Endothelial cell of umbilical vein (primary cell): Measurements from ENCODE around the gene LIMCH1. TPM values are rescaled to one million over a fixed set of nuclear protein-coding genes. Genes with fewer than 3 reads are reported as not detected.

Source experiments
- BruUV-seq: library from RNA; stranded (reverse); fragments of 400-500 nt; replicated peaks from 2 replicates; lab custom pipeline; 2021; lab: Mats Ljungman, UMichigan
- CTCF ChIA-PET: fragments of 300-600, 350-600 bp; sonication (Branson Sonifier 250); formaldehyde crosslinking; loops from one replicate; lab custom pipeline; 2021; ENCODE audit warnings: antibody characterized with exemption, inconsistent platforms; lab: Charles Lee
- POLR2A ChIA-PET: fragments of 300-600, 350-600 bp; sonication (Branson Sonifier 250); formaldehyde crosslinking; loops from one replicate; lab custom pipeline; 2021; ENCODE audit warnings: antibody characterized with exemption, inconsistent platforms; lab: Charles Lee
- DNase-seq: peaks from one replicate; pipeline ENCODE4 v3.0.0-alpha.2; 2011; ENCODE audit warnings: low read depth, low spot score
- FAIRE-seq: peaks from 2 replicates; lab custom pipeline; 2011; peaks lifted over from hg19 to GRCh38; lab: Jason Lieb, UNC
- H2AFZ ChIP-seq: 2 replicates; pipeline ENCODE4 v1.6.0; 2012; ENCODE audit warnings: low read depth, low read length, control low read depth, inconsistent platforms
- H3K27ac ChIP-seq: 2 replicates; pipeline ENCODE4 v1.5.1; 2011; ENCODE audit warnings: low read depth, mild to moderate bottlenecking, control low read depth, low read length, moderate library complexity; ENCODE audit not compliant: insufficient read depth
- H3K27me3 ChIP-seq, 2 experiments: 2 replicates each; pipeline versions ENCODE4 v1.6.0 to v1.6.1; 2011; ENCODE audit warnings: low read length in 2 of 2, mixed read lengths in 1 of 2; ENCODE audit not compliant: control insufficient read depth in 2 of 2, insufficient read depth in 2 of 2
- H3K36me3 ChIP-seq, 2 experiments: 2 replicates in 1 of 2; 3 replicates in 1 of 2; pipeline ENCODE4 v1.5.1; 2011; ENCODE audit warnings: low read length in 2 of 2, mild to moderate bottlenecking in 1 of 2, moderate library complexity in 1 of 2; ENCODE audit not compliant: control insufficient read depth in 2 of 2, insufficient read depth in 2 of 2; ENCODE audit errors: extremely low read depth in 1 of 2
- H3K4me1 ChIP-seq: 3 replicates; pipeline ENCODE4 v1.5.1; 2011; ENCODE audit warnings: mild to moderate bottlenecking, low read length; ENCODE audit not compliant: control insufficient read depth, insufficient read depth; ENCODE audit errors: extremely low read depth
- H3K4me2 ChIP-seq: 2 replicates; pipeline ENCODE4 v1.6.1; 2011; ENCODE audit warnings: low read length, control low read depth, mixed read lengths; ENCODE audit not compliant: insufficient read depth
- H3K4me3 ChIP-seq, 3 experiments: fragments of 200-600 bp in 1 of 3; sonication (generic), shearing (Covaris generic) in 1 of 3; replicated peaks in 1 of 3; 2 replicates each; pipeline ENCODE4 v1.5.1; 2011 to 2016; ENCODE audit warnings: control low read depth in 3 of 3, low read length in 3 of 3, mild to moderate bottlenecking in 2 of 3, inconsistent platforms in 1 of 3, low read depth in 1 of 3, moderate library complexity in 1 of 3; ENCODE audit not compliant: insufficient read depth in 1 of 3
- H3K79me2 ChIP-seq: 2 replicates; pipeline ENCODE4 v1.6.0; 2012; ENCODE audit warnings: low read length, inconsistent platforms; ENCODE audit not compliant: control insufficient read depth, insufficient read depth
- H3K9ac ChIP-seq: replicated peaks from 2 replicates; pipeline ENCODE3; 2011; ENCODE audit warnings: low read length, control low read depth; ENCODE audit not compliant: insufficient read depth; ENCODE audit errors: extremely low read depth
- H3K9me1 ChIP-seq: replicated peaks from 3 replicates; pipeline ENCODE4 v1.6.0; 2011; ENCODE audit warnings: mild to moderate bottlenecking, low read length; ENCODE audit not compliant: control insufficient read depth, insufficient read depth; ENCODE audit errors: extremely low read depth
- H3K9me3 ChIP-seq: replicated peaks from 2 replicates; pipeline ENCODE4 v1.5.1; 2012; ENCODE audit warnings: low read length, inconsistent platforms; ENCODE audit not compliant: control insufficient read depth, insufficient read depth
- H4K20me1 ChIP-seq: replicated peaks from 2 replicates; pipeline ENCODE3; 2011; ENCODE audit warnings: mild to moderate bottlenecking, low read length; ENCODE audit not compliant: control insufficient read depth, insufficient read depth; ENCODE audit errors: extremely low read depth
- EZH2 ChIP-seq: IDR thresholded peaks from 2 replicates; pipeline ENCODE4 v1.6.1; 2012; ENCODE audit warnings: borderline replicate concordance, low read depth, mild to moderate bottlenecking, moderate library complexity, low read length, inconsistent platforms; ENCODE audit not compliant: severe bottlenecking
- FOS ChIP-seq: IDR thresholded peaks from 2 replicates; pipeline ENCODE4 v1.6.1; 2011; ENCODE audit warnings: mild to moderate bottlenecking, low read length, moderate library complexity, borderline replicate concordance; ENCODE audit not compliant: insufficient read depth
- GATA2 ChIP-seq: IDR thresholded peaks from 2 replicates; pipeline ENCODE4 v1.7.0; 2011; ENCODE audit warnings: low read depth, mild to moderate bottlenecking, moderate library complexity, mixed read lengths, low read length; ENCODE audit not compliant: insufficient read length, insufficient read depth
- JUN ChIP-seq: IDR thresholded peaks from 2 replicates; pipeline ENCODE4 v1.6.1; 2011; ENCODE audit warnings: borderline replicate concordance, low read depth; ENCODE audit not compliant: insufficient read length, insufficient read depth
- MYC ChIP-seq: IDR thresholded peaks from one replicate; pipeline ENCODE4 v1.6.1; 2011; ENCODE audit warnings: mild to moderate bottlenecking, low read depth, low read length
- POLR2A ChIP-seq: IDR thresholded peaks from 2 replicates; pipeline ENCODE4 v1.6.1; 2012; ENCODE audit warnings: low read depth, mild to moderate bottlenecking, control low read depth, low read length
- POLR2AphosphoS5 ChIP-seq: IDR thresholded peaks from 2 replicates; pipeline ENCODE4 v1.6.1; 2012; ENCODE audit warnings: low read depth, mild to moderate bottlenecking, control low read depth, low read length, moderate library complexity; ENCODE audit not compliant: insufficient read depth
- dilution Hi-C: fragments of 300-500 bp; cut with MboI; formaldehyde crosslinking; loops from one replicate; pipeline ENCODE4 v1.15.0; 2019; ENCODE audit warnings: low sequenced_read_pairs; ENCODE audit not compliant: extremely low pct_ligation_motif_present
- intact Hi-C: fragments of 100-400 bp; cut with micrococcal nuclease; formaldehyde crosslinking; loops from one replicate; pipeline ENCODE4 v1.10.0; 2022
- polyA plus RNA-seq, 4 experiments: library from polyadenylated mRNA; depleted of rRNA in 3 of 4; stranded (reverse) in 3 of 4; unstranded in 1 of 4; fragments of >200 nt; gene quantifications; 2 replicates each; pipeline versions ENCODE4 v1.2.1 to v1.2.3, GENCODE V29; 2011 to 2012; ENCODE audit warnings: missing spikeins in 1 of 4
- total RNA-seq: library from RNA; stranded (reverse); gene quantifications from 2 replicates; pipeline ENCODE4 v1.2.3, GENCODE V29; 2021
- TF ChIP-seq, protein P1 (sequence below), 2 donors: IDR thresholded peaks; 1 replicate in 1 of 2; 2 replicates in 1 of 2; pipeline ENCODE4 v1.5.1; 2011; ENCODE audit warnings: low read length in 2 of 2, mild to moderate bottlenecking in 2 of 2, moderate library complexity in 2 of 2, control low read depth in 1 of 2, inconsistent platforms in 1 of 2, low read depth in 1 of 2; ENCODE audit not compliant: insufficient read depth in 1 of 2; ENCODE audit errors: extremely low read depth in 1 of 2
- TF ChIP-seq, protein P2 (sequence below): IDR thresholded peaks from 2 replicates; pipeline ENCODE4 v1.6.1; 2011; ENCODE audit not compliant: insufficient read depth, insufficient read length

LIMCH1 gene
- total and polyA plus RNA-seq, 2 donors (not counting 3 experiments of a cell fraction or from before 2014, with no cell fraction given), result 14.3 to 32.8 TPM

DNA sequence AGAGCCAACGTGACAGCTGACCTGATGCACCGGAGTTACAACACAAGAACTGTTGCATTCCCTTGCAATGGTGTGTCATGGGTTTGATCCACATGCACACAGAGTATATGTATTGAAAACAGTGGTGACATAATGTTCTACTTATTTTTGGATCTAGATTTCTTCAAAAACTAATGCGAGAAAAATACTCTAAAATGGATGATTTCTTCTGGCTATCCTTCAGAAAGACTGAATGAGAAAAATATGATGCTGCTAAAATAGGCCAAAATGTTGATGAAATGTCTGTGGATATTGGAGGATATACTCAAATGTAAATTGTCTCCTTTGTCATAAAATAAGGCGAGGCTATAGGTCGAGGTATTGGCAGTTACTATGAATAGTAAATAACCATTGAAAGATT lies 30.4 kb downstream of the LIMCH1 start:
- H3K27me3 ChIP-seq, result peaks cover 31 to 36% of the 10 kb centered on the region in 2 experiments
- no TSS peak for BruUV-seq
- no peaks in the 10 kb centered on the region for H3K9me3 ChIP-seq
- H3K27ac ChIP-seq, result no peak overlapping the region
- no peaks in the 10 kb centered on the region for H3K79me2 ChIP-seq
- TF ChIP-seq, protein P1, sequence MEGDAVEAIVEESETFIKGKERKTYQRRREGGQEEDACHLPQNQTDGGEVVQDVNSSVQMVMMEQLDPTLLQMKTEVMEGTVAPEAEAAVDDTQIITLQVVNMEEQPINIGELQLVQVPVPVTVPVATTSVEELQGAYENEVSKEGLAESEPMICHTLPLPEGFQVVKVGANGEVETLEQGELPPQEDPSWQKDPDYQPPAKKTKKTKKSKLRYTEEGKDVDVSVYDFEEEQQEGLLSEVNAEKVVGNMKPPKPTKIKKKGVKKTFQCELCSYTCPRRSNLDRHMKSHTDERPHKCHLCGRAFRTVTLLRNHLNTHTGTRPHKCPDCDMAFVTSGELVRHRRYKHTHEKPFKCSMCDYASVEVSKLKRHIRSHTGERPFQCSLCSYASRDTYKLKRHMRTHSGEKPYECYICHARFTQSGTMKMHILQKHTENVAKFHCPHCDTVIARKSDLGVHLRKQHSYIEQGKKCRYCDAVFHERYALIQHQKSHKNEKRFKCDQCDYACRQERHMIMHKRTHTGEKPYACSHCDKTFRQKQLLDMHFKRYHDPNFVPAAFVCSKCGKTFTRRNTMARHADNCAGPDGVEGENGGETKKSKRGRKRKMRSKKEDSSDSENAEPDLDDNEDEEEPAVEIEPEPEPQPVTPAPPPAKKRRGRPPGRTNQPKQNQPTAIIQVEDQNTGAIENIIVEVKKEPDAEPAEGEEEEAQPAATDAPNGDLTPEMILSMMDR (IDR thresholded peaks at IDR 0.05; ENCODE audit: extremely low read depth in 1 of 2, insufficient read depth in 1 of 2, low read depth in 1 of 2, low read length in 2 of 2), result no peak
- TF ChIP-seq GATA2, result no peak
- no peak for TF ChIP-seq POLR2A
- no peak for TF ChIP-seq FOS
- TF ChIP-seq POLR2AphosphoS5, result no peak
- CTCF ChIA-PET, result no interaction called here
- no peaks in the 10 kb centered on the region for H3K36me3 ChIP-seq
- dilution Hi-C loops (no loop called here), intact Hi-C loops (no loop called here)
- POLR2A ChIA-PET, result no interaction called here
- H3K4me2 ChIP-seq, result no peak overlapping the region
- no peak overlapping the region for H2AFZ ChIP-seq
- no peaks in the 10 kb centered on the region for H3K9me1 ChIP-seq
- no peaks in the 10 kb centered on the region for H4K20me1 ChIP-seq
- DNase-seq (no peak), FAIRE-seq (no peak)
- H3K4me3 ChIP-seq, result no peak overlapping the region
- no peak overlapping the region for H3K9ac ChIP-seq
- H3K4me1 ChIP-seq, result no peaks in the 10 kb centered on the region

GRCh38 chr4:41569961-41570360 lies 32.0 kb downstream of the LIMCH1 start:
- Histone ChIP-seq H3K27me3 (peaks cover 30 to 40% of the 10 kb centered on the region in 2 experiments), H3K9ac (no peak overlapping the region), H3K4me3 (no peak overlapping the region), H3K79me2 (no peaks in the 10 kb centered on the region), H3K4me1 (no peaks in the 10 kb centered on the region), H3K36me3 (no peaks in the 10 kb centered on the region), H3K9me1 (no peaks in the 10 kb centered on the region), H3K9me3 (no peaks in the 10 kb centered on the region), H3K27ac (no peak overlapping the region), H4K20me1 (no peaks in the 10 kb centered on the region), H3K4me2 (no peak overlapping the region), H2AFZ (no peak overlapping the region)
- no peak for FAIRE-seq
- TF ChIP-seq JUN, result no peak
- no peak for TF ChIP-seq GATA2
- TF ChIP-seq, protein P1 (IDR thresholded peaks at IDR 0.05; ENCODE audit: extremely low read depth in 1 of 2, insufficient read depth in 1 of 2, low read depth in 1 of 2, low read length in 2 of 2), result no peak
- no peak for TF ChIP-seq POLR2AphosphoS5
- TF ChIP-seq EZH2, result no peak
- no peak for TF ChIP-seq FOS
- TF ChIP-seq, protein P2, sequence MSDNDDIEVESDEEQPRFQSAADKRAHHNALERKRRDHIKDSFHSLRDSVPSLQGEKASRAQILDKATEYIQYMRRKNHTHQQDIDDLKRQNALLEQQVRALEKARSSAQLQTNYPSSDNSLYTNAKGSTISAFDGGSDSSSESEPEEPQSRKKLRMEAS, result no peak
- TF ChIP-seq POLR2A, result no peak
- TF ChIP-seq MYC, result no peak
- CTCF ChIA-PET, result interaction anchor here (0.6 kb wide), 1 partner anchor 116 kb away, joined by 3 read pairs; no protein-coding TSS in a partner anchor
- dilution Hi-C loops (no loop called here), intact Hi-C loops (no loop called here)
- POLR2A ChIA-PET, result no interaction called here
- no peak for DNase-seq
- BruUV-seq, result no TSS peak
